Posterior vena cava (tissue), 2 donors: ENCODE measurements around the gene MORC3. TPM values are rescaled to one million over a fixed set of nuclear protein-coding genes. Genes with fewer than 3 reads are reported as not detected.
"Not testable (repeated sequence)": the region's sequence is repeated elsewhere in the genome, so short reads cannot be mapped to it uniquely, and the experiment has no call there.

Source experiments
- DNase-seq: peaks from one replicate; pipeline ENCODE4 v3.0.0-alpha.2; 2020; ENCODE audit warnings: low spot score
- intact Hi-C, 2 donors: fragments of 100-400 bp; cut with DNase I; formaldehyde crosslinking; loops; one replicate each; pipeline versions ENCODE4 v1.14.1 to v1.14.2; 2022 to 2023
- total RNA-seq, 2 donors: library from RNA; stranded (reverse); fragmentation: NEBNext Ultra II Directional; extraction: Animal tissue kit (Norgen Biotek cat#: 25700); gene quantifications; one replicate each; pipeline ENCODE4 v1.2.1, GENCODE V29; 2021
- donor health status: DM: yes; HTN: yes; CAD: no.
- donor health status: DM: yes; HTN: yes; CAD: no.

MORC3 gene
- total RNA-seq, 2 donors from 2014 or later: 32.7 to 39.3 TPM

GRCh38 chr21:36321325-36322082 is 1.5 kb downstream of the MORC3 start:
- DNase-seq: no peak
- intact Hi-C loops: no loop called here

DNA sequence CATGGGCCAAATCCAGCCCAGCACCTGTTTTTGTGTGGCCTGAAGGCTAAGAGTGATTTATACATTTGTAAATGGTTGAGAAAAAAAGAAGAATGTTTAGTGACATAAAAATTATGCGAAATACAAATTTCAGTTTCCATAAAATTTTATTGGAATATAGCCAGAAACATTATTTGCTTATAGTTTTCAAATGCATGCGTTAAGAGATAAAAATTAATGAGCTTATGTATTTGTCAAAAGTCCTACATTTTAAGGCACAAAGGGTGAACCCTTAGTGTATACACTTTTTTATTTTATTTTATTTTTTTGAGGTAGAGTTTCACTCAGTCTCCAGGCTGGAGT is 2.1 kb downstream of the MORC3 start:
- DNase-seq: no peak
- intact Hi-C loops: no loop called here

- DNase-seq: no peak
- intact Hi-C loops: no loop called here
These were observed 3.0 kb downstream of the MORC3 start for GRCh38 chr21:36323032-36323431.

DNA sequence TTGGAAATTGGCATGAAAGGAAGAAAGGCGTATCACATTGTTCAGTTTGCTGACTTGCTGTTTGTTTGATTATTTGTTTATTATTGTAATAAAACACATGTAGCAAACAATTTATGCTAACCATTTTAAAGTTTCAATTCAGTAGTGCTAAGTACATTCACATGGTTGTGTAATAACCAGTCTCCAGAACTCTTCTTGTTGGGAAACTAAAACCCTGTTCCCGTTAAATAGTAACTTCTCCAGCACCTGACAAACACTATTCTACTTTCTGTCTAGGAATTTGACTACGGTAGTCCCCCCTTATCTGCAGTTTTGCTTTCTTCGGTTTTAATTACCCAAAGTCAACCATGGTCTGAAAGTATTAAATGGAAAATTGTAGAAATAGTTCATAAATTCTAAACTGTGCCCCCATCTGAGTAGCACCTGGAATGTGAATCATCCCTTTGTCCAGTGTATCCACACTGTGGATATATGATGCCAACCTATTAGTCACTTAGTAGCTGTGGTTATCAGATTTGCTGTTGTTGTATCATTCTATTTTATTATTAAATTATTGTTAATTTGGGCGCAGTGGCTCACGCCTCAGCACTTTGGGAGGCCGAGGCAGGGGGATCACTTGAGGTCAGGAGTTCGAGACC is 5.5 kb downstream of the MORC3 start:
- no peak for DNase-seq
- intact Hi-C loops: no loop called here

DNA sequence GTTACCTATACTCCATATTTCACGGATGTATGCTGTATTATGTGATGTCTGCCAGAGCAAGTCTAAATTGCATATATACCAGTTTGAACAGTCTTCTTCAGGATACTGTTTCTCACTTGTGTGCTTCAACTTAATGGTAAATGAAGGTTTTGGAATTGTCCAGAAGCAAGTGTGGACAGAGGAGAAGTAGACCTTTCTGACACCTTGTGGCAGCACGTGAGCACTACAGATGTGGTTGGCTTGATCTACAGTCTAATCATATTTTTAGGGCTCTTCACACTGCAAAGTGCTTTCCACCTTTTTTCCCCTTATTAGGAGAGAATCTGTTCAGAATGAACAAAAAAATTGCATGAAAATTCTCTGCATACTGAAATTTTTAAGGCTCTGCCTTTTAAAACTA is 10.9 kb downstream of the MORC3 start:
- intact Hi-C loops: loop anchor here in 1 of 2 donors (5.0 kb wide), 1 partner anchor 189 kb away; no protein-coding TSS in a partner anchor
- DNase-seq: no peak

DNA sequence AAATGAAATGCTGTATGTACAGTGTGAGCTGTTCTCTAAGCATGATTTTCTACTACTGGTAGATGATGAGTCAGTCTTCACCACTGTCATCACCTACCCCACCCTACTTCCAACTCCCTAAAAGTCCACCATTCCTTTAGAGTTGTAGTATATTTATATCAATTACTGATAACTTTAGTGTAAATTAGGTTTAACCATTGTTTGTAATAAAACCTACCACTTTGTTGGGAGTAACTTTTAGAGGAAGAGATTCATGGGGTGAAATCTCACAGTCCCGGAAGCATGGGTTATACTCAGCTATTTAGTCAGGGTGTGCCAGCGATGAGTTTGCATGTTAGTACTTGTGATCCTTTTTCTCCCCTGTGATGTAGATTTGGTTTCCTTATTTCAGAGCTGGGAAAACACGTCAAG is 17.1 kb downstream of the MORC3 start:
- intact Hi-C loops: no loop called here
- no peak for DNase-seq

- intact Hi-C loops: no loop called here
These were observed 19.0 kb downstream of the MORC3 start for GRCh38 chr21:36338975-36339374.

GRCh38 chr21:36342581-36342980 is 22.6 kb downstream of the MORC3 start:
- DNase-seq, intact Hi-C loops: not testable (repeated sequence)

More at GRCh38 chr21:36338975-36339374, 19.0 kb downstream of the MORC3 start:
- no peak for DNase-seq

GRCh38 chr21:36344931-36345330 is 24.9 kb downstream of the MORC3 start:
- no peak for DNase-seq

DNA sequence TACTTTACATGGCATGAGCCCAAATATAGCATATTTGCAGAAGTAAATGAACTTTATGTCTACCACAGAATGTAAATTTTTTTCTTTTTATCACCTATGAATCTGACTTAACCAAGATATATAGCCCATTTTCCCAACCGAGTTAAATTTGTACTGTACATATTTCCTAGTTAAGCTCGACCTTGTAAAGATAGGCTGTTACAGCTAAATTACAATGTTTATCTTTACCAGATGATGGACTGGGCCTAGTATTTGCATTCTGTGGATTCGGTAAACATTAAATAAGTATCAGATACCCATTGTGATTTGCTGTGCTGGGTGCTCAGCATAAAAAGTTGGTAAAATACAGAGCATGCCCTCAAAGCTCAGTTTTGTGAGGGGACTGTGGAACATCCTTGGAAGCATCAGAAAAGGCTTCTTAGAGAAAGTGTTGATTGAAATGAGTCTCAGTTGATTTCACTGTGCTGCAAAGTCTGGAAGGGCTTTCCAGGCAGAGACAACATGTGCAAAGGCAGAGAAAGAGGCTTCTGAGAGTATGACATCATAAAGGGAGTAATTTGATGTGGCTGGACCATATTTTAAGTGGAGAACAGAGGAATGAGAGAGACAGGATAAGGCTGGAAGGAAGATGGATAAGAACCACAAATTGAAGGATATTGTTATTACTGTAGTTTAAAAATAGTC is 27.4 kb downstream of the MORC3 start:
- intact Hi-C loops: no loop called here
- no peak for DNase-seq

More at GRCh38 chr21:36344931-36345330, 24.9 kb downstream of the MORC3 start:
- intact Hi-C loops: no loop called here

DNA sequence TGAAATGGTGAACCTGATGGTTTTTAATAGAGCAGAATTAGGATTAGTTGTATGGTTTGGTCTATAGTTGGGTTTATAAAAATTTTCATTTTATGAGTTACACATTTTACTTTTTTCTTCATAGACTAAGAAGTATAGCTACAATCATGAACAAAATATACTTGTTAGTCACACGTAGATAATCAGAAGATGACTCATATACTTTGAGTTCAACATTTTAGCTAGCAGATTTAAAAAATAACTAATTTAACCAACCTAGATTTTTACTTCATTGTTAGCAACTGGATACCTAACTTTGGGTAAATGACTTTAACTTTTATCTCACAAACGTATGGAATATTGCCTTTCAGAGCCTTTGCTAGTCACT is 27.9 kb downstream of the MORC3 start:
- intact Hi-C loops: no loop called here
- DNase-seq: no peak

- intact Hi-C loops: no loop called here
These were observed 29.3 kb downstream of the MORC3 start for GRCh38 chr21:36349315-36349714.

GRCh38 chr21:36350282-36350910 is 30.4 kb downstream of the MORC3 start:
- no peak for DNase-seq
- intact Hi-C loops: loop anchor here in 1 of 2 donors (5.0 kb wide), 1 partner anchor 1598 kb away; no protein-coding TSS in a partner anchor

More at GRCh38 chr21:36349315-36349714, 29.3 kb downstream of the MORC3 start:
- DNase-seq: no peak

GRCh38 chr21:36354918-36355680 is 35.1 kb downstream of the MORC3 start:
- DNase-seq: no peak
- intact Hi-C loops: loop anchor here in 1 of 2 donors (5.0 kb wide), 1 partner anchor 1603 kb away; no protein-coding TSS in a partner anchor

GRCh38 chr21:36355868-36356267 is 35.9 kb downstream of the MORC3 start:
- intact Hi-C loops: no loop called here
- DNase-seq: no peak

GRCh38 chr21:36359185-36359584 is 39.2 kb downstream of the MORC3 start:
- intact Hi-C loops: no loop called here
- DNase-seq: no peak

DNA sequence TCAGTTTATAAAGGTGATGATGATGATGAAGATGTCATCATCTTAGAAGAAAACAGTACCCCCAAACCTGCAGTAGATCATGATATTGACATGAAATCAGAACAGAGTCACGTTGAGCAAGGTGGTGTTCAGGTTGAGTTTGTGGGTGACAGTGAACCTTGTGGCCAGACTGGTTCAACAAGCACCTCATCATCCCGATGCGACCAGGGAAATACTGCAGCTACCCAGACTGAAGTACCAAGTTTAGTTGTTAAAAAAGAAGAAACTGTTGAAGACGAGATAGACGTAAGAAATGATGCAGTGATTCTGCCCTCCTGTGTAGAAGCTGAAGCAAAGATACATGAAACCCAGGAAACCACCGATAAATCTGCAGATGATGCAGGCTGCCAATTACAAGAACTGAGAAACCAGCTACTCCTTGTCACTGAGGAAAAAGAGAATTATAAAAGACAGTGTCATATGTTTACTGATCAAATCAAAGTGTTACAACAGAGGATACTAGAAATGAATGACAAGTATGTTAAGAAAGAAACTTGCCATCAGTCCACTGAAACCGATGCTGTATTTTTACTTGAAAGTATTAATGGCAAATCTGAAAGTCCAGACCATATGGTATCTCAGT is 49.2 kb downstream of the MORC3 start:
- DNase-seq: no peak
- intact Hi-C loops: no loop called here

GRCh38 chr21:36375994-36376393 is 56.0 kb downstream of the MORC3 start:
- DNase-seq: no peak
- intact Hi-C loops: no loop called here

DNA sequence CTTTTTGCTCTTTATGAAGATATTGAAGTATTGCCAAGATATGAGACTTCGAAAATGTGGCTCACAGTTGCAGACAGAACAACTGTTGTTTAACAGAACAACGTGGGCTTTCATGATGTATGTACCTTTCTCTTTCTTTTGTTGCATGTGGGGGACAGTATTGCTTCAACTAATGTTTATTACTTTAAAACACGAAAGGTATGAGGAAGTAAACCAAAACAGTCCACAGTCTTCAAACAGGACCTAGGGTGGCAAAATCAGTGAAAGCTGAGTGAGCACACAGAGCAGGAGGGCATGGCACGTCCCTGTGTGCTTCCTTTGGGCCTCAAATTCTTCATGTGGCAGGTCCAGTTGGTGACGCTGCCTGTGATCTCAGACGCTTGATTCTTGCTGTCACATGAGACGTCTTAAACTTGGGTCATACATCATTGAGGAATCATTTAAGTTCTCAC is 57.4 kb downstream of the MORC3 start:
- intact Hi-C loops: no loop called here
- no peak for DNase-seq
